OCI-LY7 (cell line): ENCODE data around the gene BRMS1. TPM values are rescaled to one million over a fixed set of nuclear protein-coding genes. Genes with fewer than 3 reads are reported as not detected.
A peak's percentile ranks its signal among the peaks of the same experiment; 100 is the strongest.

ENCODE experiments used
- BruUV-seq: library from RNA; stranded (reverse); fragments of 400-500 nt; replicated peaks from 2 replicates; lab custom pipeline; 2021; lab: Mats Ljungman, UMichigan
- CTCF ChIA-PET: fragments of 300-600 bp; sonication (Branson Sonifier 250); formaldehyde crosslinking; loops from one replicate; lab custom pipeline; 2022; ENCODE audit warnings: antibody characterized with exemption; ENCODE audit not compliant: unreplicated experiment; lab: Charles Lee
- POLR2A ChIA-PET: fragments of 300-600 bp; sonication (Branson Sonifier 250); formaldehyde crosslinking; loops from one replicate; lab custom pipeline; 2022; ENCODE audit warnings: antibody characterized with exemption; lab: Charles Lee
- DNase-seq: peaks from one replicate; pipeline ENCODE4 v3.0.0-alpha.2; 2015; ENCODE audit warnings: low spot score
- H2AFZ ChIP-seq: fragments of 200-600 bp; sonication (generic), shearing (Covaris generic); 2 replicates; pipeline ENCODE4 v1.6.1; 2014; ENCODE audit warnings: mild to moderate bottlenecking, antibody characterized with exemption, low read length, moderate library complexity
- H3K27ac ChIP-seq: fragments of 200-600 bp; sonication (generic); 2 replicates; pipeline ENCODE4 v1.5.1; 2014; ENCODE audit warnings: mixed run types, low read depth, mild to moderate bottlenecking, moderate library complexity, low read length, inconsistent platforms; ENCODE audit not compliant: poor library complexity, severe bottlenecking
- H3K36me3 ChIP-seq: fragments of 200-600 bp; sonication (generic); 2 replicates; pipeline ENCODE4 v1.6.1; 2014; ENCODE audit warnings: mild to moderate bottlenecking, antibody characterized with exemption, low read length, moderate library complexity, mixed read lengths; ENCODE audit not compliant: insufficient read depth
- H3K4me1 ChIP-seq: fragments of 200-600 bp; sonication (generic); 2 replicates; pipeline ENCODE4 v1.5.1; 2014; ENCODE audit warnings: mild to moderate bottlenecking, low read length; ENCODE audit not compliant: insufficient read depth, poor library complexity, severe bottlenecking
- H3K4me2 ChIP-seq: fragments of 200-600 bp; sonication (generic); 2 replicates; pipeline ENCODE4 v1.6.1; 2014; ENCODE audit warnings: mild to moderate bottlenecking, low read length
- H3K4me3 ChIP-seq: fragments of 200-600 bp; sonication (generic); 2 replicates; pipeline ENCODE4 v1.5.1; 2014; ENCODE audit warnings: mild to moderate bottlenecking, low read depth, low read length; ENCODE audit not compliant: poor library complexity, severe bottlenecking
- H3K79me2 ChIP-seq: fragments of 200-600 bp; sonication (generic); 2 replicates; pipeline ENCODE4 v1.6.1; 2016; ENCODE audit warnings: low read depth, mild to moderate bottlenecking, low read length, moderate library complexity, mixed read lengths; ENCODE audit not compliant: insufficient read depth
- H3K9me2 ChIP-seq: fragments of 200-600 bp; sonication (generic); 2 replicates; pipeline ENCODE4 v1.6.1; 2016; ENCODE audit warnings: mild to moderate bottlenecking, low read length, mixed read lengths; ENCODE audit not compliant: insufficient read depth
- H3K9me3 ChIP-seq: fragments of 200-600 bp; sonication (generic); 2 replicates; pipeline ENCODE4 v1.6.1; 2014; ENCODE audit warnings: mild to moderate bottlenecking, mixed run types, low read length, mixed read lengths
- H4K20me1 ChIP-seq: fragments of 200-600 bp; sonication (generic); 2 replicates; pipeline ENCODE4 v1.6.1; 2014; ENCODE audit warnings: mild to moderate bottlenecking, antibody characterized with exemption, low read length, moderate library complexity, mixed read lengths; ENCODE audit not compliant: insufficient read depth
- EZH2phosphoT487 ChIP-seq: fragments of 200-600 bp; sonication (generic); IDR thresholded peaks from 2 replicates; pipeline ENCODE4 v1.6.1; 2018; ENCODE audit warnings: low read depth, borderline replicate concordance, mild to moderate bottlenecking, mixed run types, antibody characterized with exemption, low read length, moderate library complexity, mixed read lengths
- intact Hi-C: fragments of 100-400 bp; cut with micrococcal nuclease; formaldehyde crosslinking; loops from one replicate; pipeline ENCODE4 v1.10.0; 2022; ENCODE audit not compliant: unreplicated experiment
- total RNA-seq, 2 experiments: library from RNA; depleted of rRNA in 1 of 2; stranded (reverse); fragments of >200 nt in 1 of 2; shearing (Covaris generic) in 1 of 2; gene quantifications; 2 replicates each; pipeline ENCODE4 v1.2.3, GENCODE V29; 2014 to 2022
- TF ChIP-seq, protein P1 (sequence below): fragments of 200-600 bp; sonication (generic); conservative IDR thresholded peaks from 2 replicates; pipeline ENCODE4 v1.5.1; 2014; ENCODE audit warnings: mild to moderate bottlenecking, antibody characterized with exemption, low read length, moderate library complexity, mixed read lengths

The BRMS1 gene
- total RNA-seq, 2 experiments from 2014 or later, result 43.1 to 43.8 TPM

GRCh38 chr11:66328302-66329144 is 16.4 kb downstream of the BRMS1 start:
- DNase-seq, result peak; percentile 88
- intact Hi-C loops, result loop anchor here (1.0 to 2.0 kb wide), 2 partner anchors 16 to 40 kb away; partner anchors contain the start of gene YIF1A
- peaks cover 46% of the 10 kb centered on the region for H3K4me1 ChIP-seq
- H3K36me3 ChIP-seq, result no peaks in the 10 kb centered on the region
- no peaks in the 10 kb centered on the region for H4K20me1 ChIP-seq
- POLR2A ChIA-PET, result interaction anchor here (2.2 kb wide), 1 partner anchor 16 kb away, joined by 7 read pairs; no protein-coding TSS in a partner anchor
- CTCF ChIA-PET, result interaction anchor here (0.6 to 0.9 kb wide), 2 partner anchors 9 to 16 kb away, joined by 3 to 4 read pairs; no protein-coding TSS in a partner anchor
- H3K9me3 ChIP-seq, result no peaks in the 10 kb centered on the region
- H3K4me2 ChIP-seq, result peak overlapping the region; percentile 75
- H3K9me2 ChIP-seq, result no peaks in the 10 kb centered on the region
- peak overlapping the region; percentile 51 for H3K4me3 ChIP-seq
- H3K79me2 ChIP-seq, result no peaks in the 10 kb centered on the region
- H3K27ac ChIP-seq, result peak overlapping the region; percentile 45
- TF ChIP-seq EZH2phosphoT487, result no peak
- TF ChIP-seq, protein P1, sequence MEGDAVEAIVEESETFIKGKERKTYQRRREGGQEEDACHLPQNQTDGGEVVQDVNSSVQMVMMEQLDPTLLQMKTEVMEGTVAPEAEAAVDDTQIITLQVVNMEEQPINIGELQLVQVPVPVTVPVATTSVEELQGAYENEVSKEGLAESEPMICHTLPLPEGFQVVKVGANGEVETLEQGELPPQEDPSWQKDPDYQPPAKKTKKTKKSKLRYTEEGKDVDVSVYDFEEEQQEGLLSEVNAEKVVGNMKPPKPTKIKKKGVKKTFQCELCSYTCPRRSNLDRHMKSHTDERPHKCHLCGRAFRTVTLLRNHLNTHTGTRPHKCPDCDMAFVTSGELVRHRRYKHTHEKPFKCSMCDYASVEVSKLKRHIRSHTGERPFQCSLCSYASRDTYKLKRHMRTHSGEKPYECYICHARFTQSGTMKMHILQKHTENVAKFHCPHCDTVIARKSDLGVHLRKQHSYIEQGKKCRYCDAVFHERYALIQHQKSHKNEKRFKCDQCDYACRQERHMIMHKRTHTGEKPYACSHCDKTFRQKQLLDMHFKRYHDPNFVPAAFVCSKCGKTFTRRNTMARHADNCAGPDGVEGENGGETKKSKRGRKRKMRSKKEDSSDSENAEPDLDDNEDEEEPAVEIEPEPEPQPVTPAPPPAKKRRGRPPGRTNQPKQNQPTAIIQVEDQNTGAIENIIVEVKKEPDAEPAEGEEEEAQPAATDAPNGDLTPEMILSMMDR, result peak; percentile 91
- no TSS peak for BruUV-seq
- H2AFZ ChIP-seq, result peak overlapping the region; percentile 96

- Histone ChIP-seq H3K9me3 (no peaks in the 10 kb centered on the region), H3K36me3 (no peaks in the 10 kb centered on the region), H3K4me1 (peaks cover 46% of the 10 kb centered on the region), H2AFZ (peak overlapping the region; percentile 96; the same call in 1 of the 2 replicates), H4K20me1 (no peaks in the 10 kb centered on the region), H3K27ac (peak overlapping the region; percentile 45), H3K9me2 (no peaks in the 10 kb centered on the region), H3K4me2 (peak overlapping the region; percentile 75), H3K79me2 (no peaks in the 10 kb centered on the region), H3K4me3 (no peak overlapping the region)
- no peak for TF ChIP-seq EZH2phosphoT487
- TF ChIP-seq, protein P1, result no peak
- intact Hi-C loops, result loop anchor here (1.0 to 2.0 kb wide), 2 partner anchors 16 to 39 kb away; partner anchors contain the start of gene YIF1A
- POLR2A ChIA-PET, result no interaction called here
- DNase-seq, result no peak
- BruUV-seq, result no TSS peak
- CTCF ChIA-PET, result no interaction called here
These were observed 16.9 kb downstream of the BRMS1 start for GRCh38 chr11:66328031-66328301.
